Keratinocyte (primary cell): ENCODE data around the gene FMO4. TPM values are rescaled to one million over a fixed set of nuclear protein-coding genes. Genes with fewer than 3 reads are reported as not detected.

Experiments
- DNase-seq: peaks from one replicate; pipeline ENCODE4 v3.0.0-alpha.2; 2011; ENCODE audit warnings: low read depth, missing footprints, low spot score
- FAIRE-seq: peaks from 2 replicates; lab custom pipeline; 2011; peaks lifted over from hg19 to GRCh38; lab: Jason Lieb, UNC
- H2AFZ ChIP-seq: 2 replicates; pipeline ENCODE4 v1.6.0; 2012; ENCODE audit warnings: low read length, control low read depth, inconsistent platforms; ENCODE audit not compliant: control insufficient read depth
- H3K27ac ChIP-seq: 2 replicates; pipeline ENCODE4 v1.5.1; 2011; ENCODE audit warnings: low read length; ENCODE audit not compliant: control insufficient read depth, insufficient read depth
- H3K27me3 ChIP-seq: 3 replicates; pipeline ENCODE4 v1.6.0; 2011; ENCODE audit warnings: low read length; ENCODE audit not compliant: control insufficient read depth, insufficient read depth; ENCODE audit errors: extremely low read depth
- H3K36me3 ChIP-seq, 2 experiments: 2 replicates in 1 of 2; 3 replicates in 1 of 2; pipeline ENCODE4 v1.5.1; 2011; ENCODE audit warnings: low read length in 2 of 2, mild to moderate bottlenecking in 1 of 2; ENCODE audit not compliant: control insufficient read depth in 2 of 2, insufficient read depth in 2 of 2; ENCODE audit errors: extremely low read depth in 1 of 2
- H3K4me1 ChIP-seq: 3 replicates; pipeline ENCODE4 v1.5.1; 2011; ENCODE audit warnings: low read length; ENCODE audit not compliant: control insufficient read depth, insufficient read depth; ENCODE audit errors: extremely low read depth
- H3K4me2 ChIP-seq: 3 replicates; pipeline ENCODE4 v1.6.0; 2011; ENCODE audit warnings: low read depth, low read length; ENCODE audit not compliant: control insufficient read depth, insufficient read depth; ENCODE audit errors: extremely low read depth
- H3K4me3 ChIP-seq, 3 experiments: fragments of 200-600 bp in 1 of 3; sonication (generic) in 1 of 3; 2 replicates in 2 of 3; 3 replicates in 1 of 3; pipeline ENCODE4 v1.5.1; 2011 to 2016; ENCODE audit warnings: low read length in 3 of 3, mild to moderate bottlenecking in 3 of 3, control low read depth in 2 of 3, inconsistent platforms in 1 of 3, low read depth in 1 of 3, mixed read lengths in 1 of 3, mixed run types in 1 of 3, moderate library complexity in 1 of 3; ENCODE audit not compliant: control insufficient read depth in 2 of 3, insufficient read depth in 2 of 3; ENCODE audit errors: extremely low read depth in 1 of 3
- H3K79me2 ChIP-seq: 2 replicates; pipeline ENCODE4 v1.6.0; 2012; ENCODE audit warnings: low read length; ENCODE audit not compliant: control insufficient read depth, insufficient read depth
- H3K9ac ChIP-seq: 3 replicates; pipeline ENCODE4 v1.6.0; 2011; ENCODE audit warnings: low read length; ENCODE audit not compliant: control insufficient read depth, insufficient read depth; ENCODE audit errors: extremely low read depth
- H3K9me1 ChIP-seq: 3 replicates; pipeline ENCODE4 v1.6.0; 2011; ENCODE audit warnings: low read length; ENCODE audit not compliant: control insufficient read depth, insufficient read depth; ENCODE audit errors: extremely low read depth
- H3K9me3 ChIP-seq: 2 replicates; pipeline ENCODE4 v1.5.1; 2012; ENCODE audit warnings: low read depth, low read length; ENCODE audit not compliant: control insufficient read depth
- H4K20me1 ChIP-seq: 3 replicates; pipeline ENCODE4 v1.6.0; 2011; ENCODE audit warnings: low read length; ENCODE audit not compliant: control insufficient read depth, insufficient read depth; ENCODE audit errors: extremely low read depth
- EZH2 ChIP-seq: IDR thresholded peaks from one replicate; pipeline ENCODE4 v1.6.1; 2012; ENCODE audit warnings: inconsistent platforms, mild to moderate bottlenecking, low read length, moderate library complexity
- dilution Hi-C: fragments of 300-500 bp; cut with MboI; formaldehyde crosslinking; loops from one replicate; pipeline ENCODE4 v1.7.0; 2020; ENCODE audit warnings: low sequenced_read_pairs; ENCODE audit not compliant: extremely low pct_ligation_motif_present
- polyA plus RNA-seq, 5 experiments: library from polyadenylated mRNA; depleted of rRNA in 3 of 5; stranded (reverse) in 3 of 5; stranded (forward) in 1 of 5; unstranded in 1 of 5; fragments of >200 nt; gene quantifications; 1 replicate in 1 of 5; 2 replicates in 3 of 5; 3 replicates in 1 of 5; pipeline versions ENCODE4 v1.2.1 to v1.2.3, GENCODE V29; 2011 to 2012; ENCODE audit warnings: missing spikeins in 2 of 5, low read depth in 1 of 5, low replicate concordance in 1 of 5
- TF ChIP-seq, protein P1 (sequence below), 3 experiments: IDR thresholded peaks in 1 of 3; conservative IDR thresholded peaks in 1 of 3; optimal IDR thresholded peaks in 1 of 3; 2 replicates in 2 of 3; 3 replicates in 1 of 3; pipeline versions ENCODE3 to v1.5.1; 2011; ENCODE audit warnings: low read length in 3 of 3, mild to moderate bottlenecking in 3 of 3, moderate library complexity in 2 of 3, control low read depth in 1 of 3, inconsistent platforms in 1 of 3; ENCODE audit not compliant: insufficient read depth in 2 of 3; ENCODE audit errors: extremely low read depth in 1 of 3

FMO4 gene
- polyA plus RNA-seq, 1 donor (not counting 4 experiments of a cell fraction or from before 2014, with no cell fraction given) = 4.7 TPM

DNA sequence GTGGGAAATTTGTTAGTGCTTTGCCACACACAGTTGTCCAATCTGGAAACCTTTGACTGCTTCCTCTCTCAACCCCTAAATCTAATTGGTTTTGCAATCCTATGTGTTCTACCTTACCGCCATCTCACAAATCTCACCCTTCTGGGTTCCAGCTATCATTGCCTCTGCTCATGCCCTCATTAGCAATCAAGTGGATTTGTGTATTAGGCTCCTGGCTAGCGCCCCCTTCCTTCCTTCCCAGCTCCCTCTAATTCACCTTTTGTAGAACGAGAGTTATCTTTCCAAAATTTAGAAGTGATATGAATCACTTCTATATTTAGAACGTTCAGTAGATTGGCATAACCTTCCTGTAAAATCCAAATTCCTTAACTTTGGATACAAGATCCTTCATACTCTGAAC lies 47.1 kb upstream of the FMO4 start:
- dilution Hi-C loops = no loop called here
- Histone ChIP-seq H2AFZ (peak overlapping the region; percentile 29), H3K4me2 (peak overlapping the region; percentile 39), H3K4me3 (peak overlapping the region in 2 of 3 experiments; percentile 2 to 18), H3K36me3 (no peaks in the 10 kb centered on the region), H3K9ac (no peak overlapping the region), H3K27ac (peak overlapping the region; percentile 27), H3K79me2 (no peaks in the 10 kb centered on the region), H3K27me3 (no peaks in the 10 kb centered on the region), H3K4me1 (peaks cover 25% of the 10 kb centered on the region), H3K9me3 (no peaks in the 10 kb centered on the region), H4K20me1 (no peaks in the 10 kb centered on the region), H3K9me1 (no peaks in the 10 kb centered on the region)
- DNase-seq (no peak), FAIRE-seq (no peak)
- no peak for TF ChIP-seq EZH2
- TF ChIP-seq, protein P1, sequence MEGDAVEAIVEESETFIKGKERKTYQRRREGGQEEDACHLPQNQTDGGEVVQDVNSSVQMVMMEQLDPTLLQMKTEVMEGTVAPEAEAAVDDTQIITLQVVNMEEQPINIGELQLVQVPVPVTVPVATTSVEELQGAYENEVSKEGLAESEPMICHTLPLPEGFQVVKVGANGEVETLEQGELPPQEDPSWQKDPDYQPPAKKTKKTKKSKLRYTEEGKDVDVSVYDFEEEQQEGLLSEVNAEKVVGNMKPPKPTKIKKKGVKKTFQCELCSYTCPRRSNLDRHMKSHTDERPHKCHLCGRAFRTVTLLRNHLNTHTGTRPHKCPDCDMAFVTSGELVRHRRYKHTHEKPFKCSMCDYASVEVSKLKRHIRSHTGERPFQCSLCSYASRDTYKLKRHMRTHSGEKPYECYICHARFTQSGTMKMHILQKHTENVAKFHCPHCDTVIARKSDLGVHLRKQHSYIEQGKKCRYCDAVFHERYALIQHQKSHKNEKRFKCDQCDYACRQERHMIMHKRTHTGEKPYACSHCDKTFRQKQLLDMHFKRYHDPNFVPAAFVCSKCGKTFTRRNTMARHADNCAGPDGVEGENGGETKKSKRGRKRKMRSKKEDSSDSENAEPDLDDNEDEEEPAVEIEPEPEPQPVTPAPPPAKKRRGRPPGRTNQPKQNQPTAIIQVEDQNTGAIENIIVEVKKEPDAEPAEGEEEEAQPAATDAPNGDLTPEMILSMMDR (optimal IDR thresholded peaks at IDR 0.05 in 1 of 3, IDR thresholded peaks at IDR 0.05 in 1 of 3, conservative IDR thresholded peaks at IDR 0.05 in 1 of 3; ENCODE audit: extremely low read depth in 1 of 3, insufficient read depth in 2 of 3, low read length in 3 of 3) = peak in 2 of 3 experiments; percentile 20 to 26

DNA sequence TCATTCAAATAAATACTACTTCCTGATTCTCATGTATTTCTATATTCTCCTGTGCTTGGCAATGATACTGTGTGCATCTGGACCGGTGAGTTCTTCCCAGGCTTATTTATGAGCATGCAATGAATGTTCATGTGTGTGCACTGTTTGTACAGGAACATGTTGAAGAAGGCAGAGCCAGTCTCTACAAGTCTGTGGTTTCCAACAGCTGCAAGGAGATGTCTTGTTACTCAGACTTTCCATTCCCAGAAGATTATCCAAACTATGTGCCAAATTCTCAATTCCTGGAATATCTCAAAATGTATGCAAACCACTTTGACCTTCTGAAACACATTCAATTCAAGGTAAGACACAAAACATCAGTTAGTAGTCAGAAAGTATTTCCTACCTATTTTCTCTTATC lies 46.6 kb upstream of the FMO4 start:
- Histone ChIP-seq H3K27me3 (no peaks in the 10 kb centered on the region), H3K9me3 (no peaks in the 10 kb centered on the region), H3K36me3 (no peaks in the 10 kb centered on the region), H3K4me1 (peaks cover 25% of the 10 kb centered on the region), H3K9ac (no peak overlapping the region), H2AFZ (peak overlapping the region; percentile 29), H3K9me1 (no peaks in the 10 kb centered on the region), H3K79me2 (no peaks in the 10 kb centered on the region), H3K27ac (peak overlapping the region; percentile 47), H3K4me2 (peak overlapping the region; percentile 39), H4K20me1 (no peaks in the 10 kb centered on the region), H3K4me3 (peak overlapping the region in 1 of 3 experiments; percentile 18)
- peak; percentile 99 for FAIRE-seq
- dilution Hi-C loops = no loop called here
- TF ChIP-seq, protein P1 (optimal IDR thresholded peaks at IDR 0.05 in 1 of 3, IDR thresholded peaks at IDR 0.05 in 1 of 3, conservative IDR thresholded peaks at IDR 0.05 in 1 of 3; ENCODE audit: extremely low read depth in 1 of 3, insufficient read depth in 2 of 3, low read length in 3 of 3) = no peak
- TF ChIP-seq EZH2 = no peak
- DNase-seq = peak; percentile 89
